ENCODE measurements around the gene RIMS1.

GRCh38 chr6:72316675-72317380, 430.5 kb downstream of the RIMS1 start:
- TF ChIP-seq CTCF (IDR thresholded peaks at IDR 0.05): no peak
- no peak for TF ChIP-seq ZFX (IDR thresholded peaks at IDR 0.05; ENCODE audit: borderline replicate concordance)
